HCT116 (cell line): ENCODE results near the gene TMPRSS3. TPM values are rescaled to one million over a fixed set of nuclear protein-coding genes. Genes with fewer than 3 reads are reported as not detected.

Experiments used
- ATAC-seq: fragments of 200-7000 bp; cut with Tn5 transposase; 2 replicates; pipeline ENCODE4 v1.9.1; 2020; ENCODE audit warnings: mild to moderate bottlenecking, moderate library complexity
- BruUV-seq: library from RNA; stranded (reverse); fragments of 400-500 nt; replicated peaks from 2 replicates; lab custom pipeline; 2021; lab: Mats Ljungman, UMichigan
- CTCF ChIA-PET: fragments of 300-600 bp; sonication (Branson Sonifier 250); formaldehyde crosslinking; loops from one replicate; lab custom pipeline; 2021; ENCODE audit warnings: antibody characterized with exemption; lab: Charles Lee
- POLR2A ChIA-PET: fragments of 300-600, 350-600 bp; sonication (Branson Sonifier 250); formaldehyde crosslinking; loops from one replicate; lab custom pipeline; 2021; ENCODE audit warnings: antibody characterized with exemption; lab: Charles Lee
- RAD21 ChIA-PET, 2 experiments: fragments of 300-600 bp; sonication (Branson Sonifier 250); formaldehyde crosslinking; loops; one replicate each; lab custom pipeline; 2023; ENCODE audit warnings: low total read pairs in 2 of 2; ENCODE audit not compliant: uncharacterized antibody in 2 of 2, unreplicated experiment in 2 of 2, low non-redundant PET in 1 of 2; lab: Charles Lee
- DNase-seq: peaks from one replicate; pipeline ENCODE4 v3.0.0-alpha.2; 2010; ENCODE audit warnings: low read depth, low spot score
- H2AFZ ChIP-seq: fragments of 200-600 bp; shearing (Covaris generic), sonication (generic); 2 replicates; pipeline ENCODE4 v1.6.1; 2017; ENCODE audit warnings: low read depth, mixed run types, mixed read lengths, antibody characterized with exemption, low read length; ENCODE audit not compliant: poor library complexity, severe bottlenecking
- H3K27ac ChIP-seq: 2 replicates; pipeline ENCODE4 v1.5.1; 2012; ENCODE audit warnings: low read depth, low read length
- H3K27me3 ChIP-seq: fragments of 200-600 bp; sonication (generic); 2 replicates; pipeline ENCODE4 v1.6.1; 2016; ENCODE audit warnings: mixed run types, low read length, mixed read lengths; ENCODE audit not compliant: insufficient read depth
- H3K36me3 ChIP-seq, 2 experiments: fragments of 200-500 bp in 1 of 2; fragments of 200-600 bp in 1 of 2; sonication (Bioruptor generic) in 1 of 2; sonication (generic) in 1 of 2; 2 replicates each; pipeline versions ENCODE4 v1.5.1 to v1.6.1; 2014 to 2016; ENCODE audit warnings: low read length in 2 of 2, inconsistent platforms in 1 of 2, mixed read lengths in 1 of 2, mixed run types in 1 of 2; ENCODE audit not compliant: insufficient read depth in 2 of 2, control insufficient read depth in 1 of 2
- H3K4me1 ChIP-seq, 2 experiments: fragments of 200-600 bp in 1 of 2; sonication (generic) in 1 of 2; 2 replicates each; pipeline versions ENCODE4 v1.5.1 to v1.6.1; 2012 to 2017; ENCODE audit warnings: low read length in 2 of 2, inconsistent platforms in 1 of 2, mild to moderate bottlenecking in 1 of 2, mixed read lengths in 1 of 2, mixed run types in 1 of 2, moderate library complexity in 1 of 2; ENCODE audit not compliant: insufficient read depth in 2 of 2, control insufficient read depth in 1 of 2
- H3K4me2 ChIP-seq: fragments of 200-600 bp; sonication (generic); 2 replicates; pipeline ENCODE4 v1.6.1; 2017; ENCODE audit warnings: mixed run types, low read length, mixed read lengths
- H3K4me3 ChIP-seq, 2 experiments: fragments of 200-600 bp in 1 of 2; sonication (generic) in 1 of 2; replicated peaks in 1 of 2; 2 replicates each; pipeline ENCODE4 v1.5.1; 2011 to 2016; ENCODE audit warnings: low read length in 2 of 2, control low read depth in 1 of 2, low read depth in 1 of 2, mild to moderate bottlenecking in 1 of 2, mixed read lengths in 1 of 2, mixed run types in 1 of 2
- H3K79me2 ChIP-seq: fragments of 200-600 bp; sonication (generic); 2 replicates; pipeline ENCODE4 v1.6.1; 2017; ENCODE audit warnings: mild to moderate bottlenecking, mixed run types, low read length, moderate library complexity, mixed read lengths; ENCODE audit not compliant: insufficient read depth
- H3K9ac ChIP-seq: fragments of 200-600 bp; sonication (generic); 2 replicates; pipeline ENCODE4 v1.6.1; 2016; ENCODE audit warnings: low read length, mixed read lengths
- H3K9me2 ChIP-seq: fragments of 200-600 bp; sonication (generic), shearing (Covaris generic); 2 replicates; pipeline ENCODE4 v1.6.1; 2017; ENCODE audit warnings: mixed run types, mild to moderate bottlenecking, moderate library complexity; ENCODE audit not compliant: insufficient read depth
- H3K9me3 ChIP-seq, 2 experiments: fragments of 200-500 bp in 1 of 2; fragments of 200-600 bp in 1 of 2; sonication (Bioruptor generic) in 1 of 2; sonication (generic) in 1 of 2; 2 replicates each; pipeline ENCODE4 v1.6.1; 2014 to 2017; ENCODE audit warnings: low read length in 2 of 2, mixed read lengths in 2 of 2, inconsistent platforms in 1 of 2, low read depth in 1 of 2, mild to moderate bottlenecking in 1 of 2, mixed run types in 1 of 2, moderate library complexity in 1 of 2; ENCODE audit not compliant: control insufficient read depth in 1 of 2, insufficient read depth in 1 of 2
- H4K20me1 ChIP-seq: fragments of 200-600 bp; sonication (generic), shearing (Covaris generic); 2 replicates; pipeline ENCODE4 v1.6.1; 2017; ENCODE audit warnings: mixed run types, mild to moderate bottlenecking, moderate library complexity; ENCODE audit not compliant: insufficient read depth
- CEBPB ChIP-seq: IDR thresholded peaks from 2 replicates; pipeline ENCODE4 v1.6.1; 2012; ENCODE audit warnings: low read depth
- CTCF ChIP-seq, 3 experiments: fragments of 200-600 bp in 1 of 3; sonication (generic) in 1 of 3; IDR thresholded peaks in 2 of 3; conservative IDR thresholded peaks in 1 of 3; 2 replicates each; pipeline ENCODE4 v1.5.1; 2012 to 2017; ENCODE audit warnings: low read depth in 2 of 3, low read length in 2 of 3, antibody characterized with exemption in 1 of 3, borderline replicate concordance in 1 of 3, control low read depth in 1 of 3, mild to moderate bottlenecking in 1 of 3, mixed read lengths in 1 of 3, mixed run types in 1 of 3, moderate library complexity in 1 of 3; ENCODE audit not compliant: insufficient read depth in 1 of 3
- EZH2phosphoT487 ChIP-seq: fragments of 200-600 bp; IDR thresholded peaks from 2 replicates; pipeline ENCODE4 v1.6.1; 2018; ENCODE audit warnings: antibody characterized with exemption, borderline replicate concordance
- FOSL1 ChIP-seq: IDR thresholded peaks from 2 replicates; pipeline ENCODE4 v1.6.1; 2012; ENCODE audit warnings: low read depth
- JUND ChIP-seq: IDR thresholded peaks from 2 replicates; pipeline ENCODE4 v1.6.1; 2012
- SIN3A ChIP-seq: IDR thresholded peaks from 2 replicates; pipeline ENCODE4 v1.6.1; 2012; ENCODE audit warnings: low read depth
- SP1 ChIP-seq: IDR thresholded peaks from 2 replicates; pipeline ENCODE4 v1.6.1; 2012; ENCODE audit warnings: low read depth
- ZNF274 ChIP-seq: fragments of 200-500 bp; sonication (Bioruptor generic); IDR thresholded peaks from 2 replicates; pipeline ENCODE4 v1.6.1; 2014; ENCODE audit warnings: mild to moderate bottlenecking, low read depth, low read length, inconsistent platforms
- intact Hi-C: fragments of 100-400 bp; cut with micrococcal nuclease; formaldehyde crosslinking; loops from 2 replicates; pipeline ENCODE4 v1.10.0; 2022
- total RNA-seq: library from RNA; stranded (reverse); gene quantifications from one replicate; pipeline ENCODE4 v1.2.1, GENCODE V29; 2021; ENCODE audit not compliant: unreplicated experiment
- TF ChIP-seq, protein P1 (sequence below): IDR thresholded peaks from 2 replicates; pipeline ENCODE4 v1.6.1; 2012; ENCODE audit warnings: low read depth
- TF ChIP-seq, protein P2 (sequence below): IDR thresholded peaks from 2 replicates; pipeline ENCODE4 v1.6.1; 2011; ENCODE audit warnings: mild to moderate bottlenecking, low read length, moderate library complexity; ENCODE audit not compliant: insufficient replicate concordance; ENCODE audit errors: extremely low read depth

Gene TMPRSS3
- total RNA-seq, 1 experiment from 2014 or later: not detected

DNA sequence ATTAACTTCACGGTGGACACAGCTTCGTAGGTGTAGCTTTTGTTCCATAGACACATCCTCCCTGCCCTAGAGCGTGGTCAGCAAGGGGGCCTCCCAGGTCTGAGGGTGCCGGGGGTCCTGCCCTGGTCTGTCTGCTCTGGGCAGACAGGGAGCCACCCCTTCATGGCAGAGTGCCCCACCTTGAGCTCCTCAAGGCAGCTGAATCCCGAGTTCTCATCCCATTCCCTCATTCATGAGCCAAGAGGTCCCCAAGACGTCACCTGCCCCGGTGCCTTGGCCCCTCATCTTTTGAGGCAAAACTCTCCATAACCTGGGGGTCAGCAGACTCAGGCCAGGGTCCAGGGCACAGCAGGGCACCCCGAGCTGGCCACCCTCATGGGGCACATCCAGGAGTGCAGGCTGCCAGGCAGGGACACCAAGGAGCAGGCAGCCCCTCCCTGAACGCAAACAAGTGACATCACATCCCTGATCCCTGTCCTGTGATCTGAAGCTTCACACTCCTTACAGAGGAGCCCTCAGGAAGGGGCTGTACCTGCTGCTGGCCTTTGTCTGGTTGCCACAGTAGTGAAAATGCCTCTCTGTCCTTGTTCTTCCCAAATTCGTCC is 31.1 kb upstream of the TMPRSS3 start:
- DNase-seq (no peak), ATAC-seq (no peak)
- CTCF ChIA-PET: no interaction called here
- RAD21 ChIA-PET: no interaction called here
- Histone ChIP-seq H4K20me1 (no peaks in the 10 kb centered on the region), H3K9me3 (no peaks in the 10 kb centered on the region), H2AFZ (no peak overlapping the region), H3K79me2 (no peaks in the 10 kb centered on the region), H3K4me2 (no peak overlapping the region), H3K36me3 (no peaks in the 10 kb centered on the region), H3K4me1 (no peaks in the 10 kb centered on the region), H3K9ac (no peak overlapping the region), H3K4me3 (no peak overlapping the region), H3K9me2 (no peaks in the 10 kb centered on the region), H3K27me3 (peaks cover 52% of the 10 kb centered on the region; the same call in 1 of the 2 replicates), H3K27ac (no peak overlapping the region)
- POLR2A ChIA-PET: no interaction called here
- TF ChIP-seq, protein P1, sequence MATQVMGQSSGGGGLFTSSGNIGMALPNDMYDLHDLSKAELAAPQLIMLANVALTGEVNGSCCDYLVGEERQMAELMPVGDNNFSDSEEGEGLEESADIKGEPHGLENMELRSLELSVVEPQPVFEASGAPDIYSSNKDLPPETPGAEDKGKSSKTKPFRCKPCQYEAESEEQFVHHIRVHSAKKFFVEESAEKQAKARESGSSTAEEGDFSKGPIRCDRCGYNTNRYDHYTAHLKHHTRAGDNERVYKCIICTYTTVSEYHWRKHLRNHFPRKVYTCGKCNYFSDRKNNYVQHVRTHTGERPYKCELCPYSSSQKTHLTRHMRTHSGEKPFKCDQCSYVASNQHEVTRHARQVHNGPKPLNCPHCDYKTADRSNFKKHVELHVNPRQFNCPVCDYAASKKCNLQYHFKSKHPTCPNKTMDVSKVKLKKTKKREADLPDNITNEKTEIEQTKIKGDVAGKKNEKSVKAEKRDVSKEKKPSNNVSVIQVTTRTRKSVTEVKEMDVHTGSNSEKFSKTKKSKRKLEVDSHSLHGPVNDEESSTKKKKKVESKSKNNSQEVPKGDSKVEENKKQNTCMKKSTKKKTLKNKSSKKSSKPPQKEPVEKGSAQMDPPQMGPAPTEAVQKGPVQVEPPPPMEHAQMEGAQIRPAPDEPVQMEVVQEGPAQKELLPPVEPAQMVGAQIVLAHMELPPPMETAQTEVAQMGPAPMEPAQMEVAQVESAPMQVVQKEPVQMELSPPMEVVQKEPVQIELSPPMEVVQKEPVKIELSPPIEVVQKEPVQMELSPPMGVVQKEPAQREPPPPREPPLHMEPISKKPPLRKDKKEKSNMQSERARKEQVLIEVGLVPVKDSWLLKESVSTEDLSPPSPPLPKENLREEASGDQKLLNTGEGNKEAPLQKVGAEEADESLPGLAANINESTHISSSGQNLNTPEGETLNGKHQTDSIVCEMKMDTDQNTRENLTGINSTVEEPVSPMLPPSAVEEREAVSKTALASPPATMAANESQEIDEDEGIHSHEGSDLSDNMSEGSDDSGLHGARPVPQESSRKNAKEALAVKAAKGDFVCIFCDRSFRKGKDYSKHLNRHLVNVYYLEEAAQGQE: no peak
- TF ChIP-seq, protein P2, sequence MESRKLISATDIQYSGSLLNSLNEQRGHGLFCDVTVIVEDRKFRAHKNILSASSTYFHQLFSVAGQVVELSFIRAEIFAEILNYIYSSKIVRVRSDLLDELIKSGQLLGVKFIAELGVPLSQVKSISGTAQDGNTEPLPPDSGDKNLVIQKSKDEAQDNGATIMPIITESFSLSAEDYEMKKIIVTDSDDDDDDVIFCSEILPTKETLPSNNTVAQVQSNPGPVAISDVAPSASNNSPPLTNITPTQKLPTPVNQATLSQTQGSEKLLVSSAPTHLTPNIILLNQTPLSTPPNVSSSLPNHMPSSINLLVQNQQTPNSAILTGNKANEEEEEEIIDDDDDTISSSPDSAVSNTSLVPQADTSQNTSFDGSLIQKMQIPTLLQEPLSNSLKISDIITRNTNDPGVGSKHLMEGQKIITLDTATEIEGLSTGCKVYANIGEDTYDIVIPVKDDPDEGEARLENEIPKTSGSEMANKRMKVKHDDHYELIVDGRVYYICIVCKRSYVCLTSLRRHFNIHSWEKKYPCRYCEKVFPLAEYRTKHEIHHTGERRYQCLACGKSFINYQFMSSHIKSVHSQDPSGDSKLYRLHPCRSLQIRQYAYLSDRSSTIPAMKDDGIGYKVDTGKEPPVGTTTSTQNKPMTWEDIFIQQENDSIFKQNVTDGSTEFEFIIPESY: no peak
- no peak for TF ChIP-seq CTCF (IDR thresholded peaks at IDR 0.05 in 2 of 3, conservative IDR thresholded peaks at IDR 0.05 in 1 of 3; ENCODE audit: borderline replicate concordance in 1 of 3, insufficient read depth in 1 of 3, low read depth in 2 of 3, low read length in 2 of 3)
- no peak for TF ChIP-seq ZNF274
- TF ChIP-seq FOSL1: no peak
- no peak for TF ChIP-seq SP1
- no peak for TF ChIP-seq CEBPB
- no peak for TF ChIP-seq EZH2phosphoT487
- TF ChIP-seq SIN3A: no peak
- no peak for TF ChIP-seq JUND
- BruUV-seq: no TSS peak
- intact Hi-C loops: no loop called here
